HG02973 (cell line): ENCODE results near the gene CHL1.

Experiments
- ATAC-seq: cut with Tn5 transposase; IDR thresholded peaks from one replicate; pipeline ENCODE4 v1.9.1; 2021; ENCODE audit warnings: moderate library complexity; ENCODE audit not compliant: unreplicated experiment

CHL1 gene

GRCh38 chr3:217948-218347 is 21.4 kb downstream of the CHL1 start:
- no peak for ATAC-seq

GRCh38 chr3:228442-229182 is 32.0 kb downstream of the CHL1 start:
- no peak for ATAC-seq

- no peak for ATAC-seq
Observed at GRCh38 chr3:229183-229661, 32.7 kb downstream of the CHL1 start.

- no peak for ATAC-seq
Observed at GRCh38 chr3:236881-237280, 40.3 kb downstream of the CHL1 start.

- ATAC-seq = no peak
Observed at GRCh38 chr3:242602-243355, 46.2 kb downstream of the CHL1 start.

GRCh38 chr3:243356-243725 is 46.8 kb downstream of the CHL1 start:
- no peak for ATAC-seq

GRCh38 chr3:244041-244440 is 47.5 kb downstream of the CHL1 start:
- no peak for ATAC-seq

- no peak for ATAC-seq
Observed at GRCh38 chr3:247916-248315, 51.4 kb downstream of the CHL1 start.

- no peak for ATAC-seq
Observed at GRCh38 chr3:248864-249520, 52.4 kb downstream of the CHL1 start.

GRCh38 chr3:249587-250262 is 53.2 kb downstream of the CHL1 start:
- no peak for ATAC-seq

- ATAC-seq = no peak
Observed at GRCh38 chr3:256501-256900, 59.9 kb downstream of the CHL1 start.

- ATAC-seq = no peak
Observed at GRCh38 chr3:257826-258225, 61.3 kb downstream of the CHL1 start.

- no peak for ATAC-seq
Observed at GRCh38 chr3:260898-261297, 64.3 kb downstream of the CHL1 start.

GRCh38 chr3:263393-263792 is 66.8 kb downstream of the CHL1 start:
- ATAC-seq = no peak

GRCh38 chr3:264394-265156 is 68.0 kb downstream of the CHL1 start:
- no peak for ATAC-seq

GRCh38 chr3:267101-267500 is 70.5 kb downstream of the CHL1 start:
- no peak for ATAC-seq

GRCh38 chr3:270688-271087 is 74.1 kb downstream of the CHL1 start:
- no peak for ATAC-seq

- ATAC-seq = no peak
Observed at GRCh38 chr3:274927-275326, 78.4 kb downstream of the CHL1 start.

GRCh38 chr3:277873-278272 is 81.3 kb downstream of the CHL1 start:
- no peak for ATAC-seq

- peak; percentile 81 for ATAC-seq
Observed at GRCh38 chr3:278300-279064, 81.9 kb downstream of the CHL1 start.
